HEK293 (cell line): ENCODE results near the gene SLC16A6.

Experiments used
- YY2 ChIP-seq: fragments of 450-650 bp; formaldehyde crosslinking; IDR thresholded peaks from 2 replicates; pipeline ENCODE4 v1.5.1; 2016; ENCODE audit warnings: missing biosample characterization, missing genetic modification characterization
- TF ChIP-seq, protein P1 (sequence below): fragments of 450-650 bp; formaldehyde crosslinking; IDR thresholded peaks from 2 replicates; pipeline ENCODE4 v1.5.1; 2016; ENCODE audit warnings: missing biosample characterization, missing genetic modification characterization
- TF ChIP-seq, protein P2 (sequence below): fragments of 450-650 bp; formaldehyde crosslinking; IDR thresholded peaks from 2 replicates; pipeline ENCODE4 v1.5.1; 2016; ENCODE audit warnings: missing biosample characterization, missing genetic modification characterization

DNA sequence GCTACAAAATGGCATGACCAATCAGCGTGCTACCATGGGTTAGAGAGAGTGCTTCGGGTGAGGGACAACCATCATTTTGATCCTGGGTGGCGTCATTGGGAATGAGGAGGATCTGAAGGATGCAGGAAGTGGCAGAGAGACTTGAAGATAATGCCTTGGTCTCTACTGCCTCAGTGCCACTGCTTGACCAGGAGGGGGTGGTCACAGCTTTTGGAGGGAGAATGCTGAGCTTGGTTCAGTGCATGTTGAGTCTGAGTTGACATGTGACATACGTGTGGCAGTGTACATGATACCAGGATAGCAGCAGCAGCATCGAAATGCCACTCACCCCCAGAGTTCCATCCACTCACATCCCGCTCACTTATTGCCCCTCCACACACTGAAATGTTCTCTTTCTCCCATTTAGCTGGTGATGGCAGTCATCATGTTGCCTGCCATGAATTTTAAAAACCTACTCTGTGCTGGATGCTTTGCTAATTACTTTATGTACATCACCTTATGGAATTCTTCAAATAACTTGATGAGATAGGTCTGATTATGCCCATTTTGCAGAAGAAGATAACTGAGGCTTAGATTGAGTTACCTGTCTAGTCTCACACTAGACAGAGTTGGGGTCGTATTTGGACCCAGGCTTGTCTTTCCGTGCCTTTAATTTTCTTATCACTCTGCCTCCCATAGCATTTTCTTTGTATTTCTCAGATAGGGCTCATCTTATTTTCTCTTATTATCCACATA lies 37.1 kb upstream of the SLC16A6 start:
- TF ChIP-seq YY2 (tag by site-specific recombination) = no peak
- TF ChIP-seq, protein P1, sequence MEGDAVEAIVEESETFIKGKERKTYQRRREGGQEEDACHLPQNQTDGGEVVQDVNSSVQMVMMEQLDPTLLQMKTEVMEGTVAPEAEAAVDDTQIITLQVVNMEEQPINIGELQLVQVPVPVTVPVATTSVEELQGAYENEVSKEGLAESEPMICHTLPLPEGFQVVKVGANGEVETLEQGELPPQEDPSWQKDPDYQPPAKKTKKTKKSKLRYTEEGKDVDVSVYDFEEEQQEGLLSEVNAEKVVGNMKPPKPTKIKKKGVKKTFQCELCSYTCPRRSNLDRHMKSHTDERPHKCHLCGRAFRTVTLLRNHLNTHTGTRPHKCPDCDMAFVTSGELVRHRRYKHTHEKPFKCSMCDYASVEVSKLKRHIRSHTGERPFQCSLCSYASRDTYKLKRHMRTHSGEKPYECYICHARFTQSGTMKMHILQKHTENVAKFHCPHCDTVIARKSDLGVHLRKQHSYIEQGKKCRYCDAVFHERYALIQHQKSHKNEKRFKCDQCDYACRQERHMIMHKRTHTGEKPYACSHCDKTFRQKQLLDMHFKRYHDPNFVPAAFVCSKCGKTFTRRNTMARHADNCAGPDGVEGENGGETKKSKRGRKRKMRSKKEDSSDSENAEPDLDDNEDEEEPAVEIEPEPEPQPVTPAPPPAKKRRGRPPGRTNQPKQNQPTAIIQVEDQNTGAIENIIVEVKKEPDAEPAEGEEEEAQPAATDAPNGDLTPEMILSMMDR (tag by site-specific recombination) = no peak
- TF ChIP-seq, protein P2, sequence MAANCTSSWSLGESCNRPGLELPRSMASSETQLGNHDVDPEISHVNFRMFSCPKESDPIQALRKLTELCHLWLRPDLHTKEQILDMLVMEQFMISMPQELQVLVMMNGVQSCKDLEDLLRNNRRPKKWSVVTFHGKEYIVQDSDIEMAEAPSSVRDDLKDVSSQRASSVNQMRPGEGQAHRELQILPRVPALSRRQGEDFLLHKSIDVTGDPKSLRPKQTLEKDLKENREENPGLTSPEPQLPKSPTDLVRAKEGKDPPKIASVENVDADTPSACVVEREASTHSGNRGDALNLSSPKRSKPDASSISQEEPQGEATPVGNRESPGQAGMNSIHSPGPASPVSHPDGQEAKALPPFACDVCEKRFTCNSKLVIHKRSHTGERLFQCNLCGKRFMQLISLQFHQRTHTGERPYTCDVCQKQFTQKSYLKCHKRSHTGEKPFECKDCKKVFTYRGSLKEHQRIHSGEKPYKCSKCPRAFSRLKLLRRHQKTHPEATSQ (tag by site-specific recombination) = no peak
